Muscle layer of duodenum (tissue), 2 donors: ENCODE results near the gene FXYD5.
"Not testable (repeated sequence)": the region's sequence is repeated elsewhere in the genome, so short reads cannot be mapped to it uniquely, and the experiment has no call there.

Source experiments
- H3K27ac ChIP-seq: one replicate; pipeline ENCODE4 v1.7.0; 2013; ENCODE audit warnings: mild to moderate bottlenecking, low read length
- H3K27me3 ChIP-seq: one replicate; pipeline ENCODE4 v1.7.0; 2013; ENCODE audit warnings: low read depth, mild to moderate bottlenecking, control low read depth, low read length
- H3K36me3 ChIP-seq, 2 donors: one replicate each; pipeline ENCODE4 v1.7.0; 2013; ENCODE audit warnings: low read length in 2 of 2, control low read depth in 1 of 2, mild to moderate bottlenecking in 1 of 2; ENCODE audit not compliant: insufficient read depth in 2 of 2, control insufficient read depth in 1 of 2
- H3K4me1 ChIP-seq, 2 donors: one replicate each; pipeline ENCODE4 v1.7.0; 2013; ENCODE audit warnings: low read length in 2 of 2, mild to moderate bottlenecking in 2 of 2, control low read depth in 1 of 2, moderate library complexity in 1 of 2; ENCODE audit not compliant: insufficient read depth in 2 of 2, control insufficient read depth in 1 of 2
- H3K4me3 ChIP-seq, 2 donors: one replicate each; pipeline ENCODE4 v1.7.0; 2013; ENCODE audit warnings: low read length in 2 of 2, low read depth in 1 of 2, mild to moderate bottlenecking in 1 of 2
- H3K9me3 ChIP-seq, 2 donors: one replicate each; pipeline ENCODE4 v1.7.0; 2013; ENCODE audit warnings: low read length in 2 of 2, control low read depth in 1 of 2, mild to moderate bottlenecking in 1 of 2; ENCODE audit not compliant: control insufficient read depth in 1 of 2
- donor health status: healthy.

Gene FXYD5

GRCh38 chr19:35174226-35174625 is 19.7 kb downstream of the FXYD5 start:
- Histone ChIP-seq H3K27me3 (no peaks in the 10 kb centered on the region), H3K9me3 (no peaks in the 10 kb centered on the region), H3K36me3 (no peaks in the 10 kb centered on the region), H3K27ac (no peak overlapping the region), H3K4me3 (no peak overlapping the region), H3K4me1 (no peaks in the 10 kb centered on the region)

DNA sequence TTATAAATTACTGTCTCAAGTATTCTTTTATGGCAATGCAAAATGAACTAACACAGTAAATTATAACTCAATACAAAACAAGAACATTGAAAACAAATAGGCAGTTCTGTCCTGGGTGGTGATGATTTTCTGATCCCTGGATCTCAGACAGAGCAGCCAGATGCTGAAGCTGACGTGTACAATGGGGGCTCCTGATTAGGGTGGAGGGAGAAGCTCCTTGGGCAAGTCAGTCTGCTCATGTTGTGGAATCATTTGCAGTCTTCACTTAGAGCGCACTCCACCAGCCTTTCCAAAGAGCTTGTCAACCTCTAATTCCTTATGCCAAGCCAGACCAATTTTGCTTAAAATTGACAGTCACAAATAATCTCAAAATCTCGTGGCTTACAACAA is 21.6 kb downstream of the FXYD5 start:
- Histone ChIP-seq H3K4me3 (no peak overlapping the region), H3K27me3 (no peaks in the 10 kb centered on the region), H3K4me1 (no peaks in the 10 kb centered on the region), H3K9me3 (no peaks in the 10 kb centered on the region), H3K36me3 (no peaks in the 10 kb centered on the region), H3K27ac (no peak overlapping the region)

- Histone ChIP-seq H3K36me3 (no peaks in the 10 kb centered on the region), H3K27me3 (no peaks in the 10 kb centered on the region), H3K4me3 (no peak overlapping the region), H3K9me3 (no peaks in the 10 kb centered on the region), H3K27ac (no peak overlapping the region), H3K4me1 (no peaks in the 10 kb centered on the region)
Measured at GRCh38 chr19:35177377-35178274, 23.1 kb downstream of the FXYD5 start.

DNA sequence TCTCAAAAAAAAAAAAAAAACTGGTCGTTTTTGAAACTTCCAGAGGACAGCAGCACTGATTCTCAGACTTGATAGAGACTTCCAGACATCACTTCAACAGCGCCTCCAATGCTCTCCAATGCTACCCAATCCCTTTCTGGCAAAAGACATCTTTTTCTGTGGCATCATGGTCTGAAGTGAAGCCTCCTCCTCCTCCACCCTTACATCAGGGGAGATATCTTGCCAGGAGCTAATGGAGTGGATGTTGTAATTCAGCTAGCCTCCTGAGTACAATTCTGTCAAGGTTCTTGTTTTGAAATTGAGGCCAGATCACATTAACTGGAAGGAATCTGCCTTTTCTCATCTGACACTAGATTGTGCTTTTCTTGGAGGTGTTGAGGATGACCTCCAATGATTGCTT is 24.2 kb downstream of the FXYD5 start:
- Histone ChIP-seq H3K9me3 (peaks cover 0 to 3% of the 10 kb centered on the region in 2 donors), H3K27me3 (no peaks in the 10 kb centered on the region), H3K36me3 (no peaks in the 10 kb centered on the region), H3K27ac (no peak overlapping the region), H3K4me1 (no peaks in the 10 kb centered on the region), H3K4me3 (no peak overlapping the region)

GRCh38 chr19:35179830-35180229 is 25.3 kb downstream of the FXYD5 start:
- H3K36me3 ChIP-seq: no peaks in the 10 kb centered on the region
- H3K27ac ChIP-seq: no peak overlapping the region
- no peaks in the 10 kb centered on the region for H3K27me3 ChIP-seq
- H3K4me1 ChIP-seq: no peaks in the 10 kb centered on the region
- no peak overlapping the region for H3K4me3 ChIP-seq
- peaks cover 0 to 3% of the 10 kb centered on the region in 2 donors for H3K9me3 ChIP-seq

DNA sequence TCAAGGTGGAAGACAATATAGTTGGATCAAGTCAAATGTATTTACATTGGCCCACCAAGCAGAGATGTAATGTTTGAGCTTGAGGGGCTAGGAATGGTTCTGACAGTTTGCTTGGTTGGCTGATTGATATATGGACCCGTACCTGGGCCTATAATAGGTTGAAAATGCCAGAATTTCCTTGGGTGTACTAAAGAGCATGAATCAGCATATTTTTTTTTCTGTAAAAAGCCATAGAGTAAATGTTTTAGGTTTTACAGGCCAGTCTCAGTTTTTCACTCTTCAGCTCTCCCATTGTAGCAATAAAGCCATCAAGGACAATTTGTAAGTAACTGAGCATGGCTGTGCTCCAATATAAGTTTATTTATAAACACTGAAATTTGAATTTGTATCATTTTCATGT is 26.9 kb downstream of the FXYD5 start:
- Histone ChIP-seq H3K9me3 (peaks cover 0 to 3% of the 10 kb centered on the region in 2 donors), H3K27ac (no peak overlapping the region), H3K27me3 (no peaks in the 10 kb centered on the region), H3K4me1 (no peaks in the 10 kb centered on the region), H3K4me3 (no peak overlapping the region), H3K36me3 (no peaks in the 10 kb centered on the region)

- H3K9me3 ChIP-seq: peaks cover 0 to 3% of the 10 kb centered on the region in 2 donors
Measured at GRCh38 chr19:35184267-35184666, 29.7 kb downstream of the FXYD5 start.

DNA sequence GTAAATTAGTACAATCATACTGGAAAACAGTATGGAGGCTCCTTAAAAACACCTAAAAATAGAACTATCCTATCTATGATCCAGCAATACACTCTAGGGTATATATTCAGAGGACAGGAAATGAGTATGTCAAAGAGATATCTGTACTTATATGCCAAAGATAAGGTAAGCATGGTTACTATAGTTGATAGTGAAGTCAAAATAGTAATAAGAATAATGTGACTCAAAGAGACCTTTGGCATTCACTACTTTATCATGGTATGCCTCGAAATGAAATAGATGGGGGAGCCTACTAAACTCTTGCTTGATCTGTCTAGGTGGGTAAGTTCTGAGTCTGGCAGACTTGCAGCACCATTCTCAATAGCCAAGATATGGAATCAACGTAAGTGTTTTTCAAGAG is 30.3 kb downstream of the FXYD5 start:
- Histone ChIP-seq H3K36me3 (no peaks in the 10 kb centered on the region), H3K9me3 (peaks cover 0 to 3% of the 10 kb centered on the region in 2 donors), H3K27me3 (no peaks in the 10 kb centered on the region), H3K4me3 (no peak overlapping the region), H3K27ac (no peak overlapping the region), H3K4me1 (no peaks in the 10 kb centered on the region)

More at GRCh38 chr19:35184267-35184666, 29.7 kb downstream of the FXYD5 start:
- Histone ChIP-seq H3K36me3 (no peaks in the 10 kb centered on the region), H3K4me1 (no peaks in the 10 kb centered on the region), H3K27me3 (no peaks in the 10 kb centered on the region), H3K4me3 (no peak overlapping the region), H3K27ac (no peak overlapping the region)

GRCh38 chr19:35194012-35194984 is 39.8 kb downstream of the FXYD5 start:
- Histone ChIP-seq H3K4me3 (no peak overlapping the region), H3K36me3 (no peaks in the 10 kb centered on the region), H3K9me3 (peaks cover 0 to 3% of the 10 kb centered on the region in 2 donors), H3K27me3 (no peaks in the 10 kb centered on the region), H3K4me1 (no peaks in the 10 kb centered on the region), H3K27ac (no peak overlapping the region)

DNA sequence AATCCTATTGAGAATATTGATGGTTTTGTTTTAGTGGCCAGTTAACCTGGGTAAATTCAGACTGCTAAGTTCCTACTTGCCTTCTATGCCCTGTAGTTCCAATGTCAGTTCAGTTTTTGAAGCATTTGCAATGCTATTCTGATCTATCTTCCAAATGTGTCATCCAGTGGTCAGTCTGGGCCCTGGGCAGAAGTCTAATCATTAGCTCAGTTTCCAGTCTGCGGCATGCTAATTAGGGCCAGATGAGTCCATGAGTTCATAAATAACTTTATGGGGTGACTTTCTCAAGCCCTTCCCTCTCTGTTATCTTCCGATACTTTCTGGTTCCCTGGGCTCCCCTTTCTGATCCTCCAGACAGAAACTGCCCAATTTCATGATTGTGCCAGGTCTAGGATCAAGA is 41.3 kb downstream of the FXYD5 start:
- peaks cover 0 to 3% of the 10 kb centered on the region in 2 donors for H3K9me3 ChIP-seq
- H3K27me3 ChIP-seq: no peaks in the 10 kb centered on the region
- no peaks in the 10 kb centered on the region for H3K4me1 ChIP-seq
- no peak overlapping the region for H3K27ac ChIP-seq
- H3K4me3 ChIP-seq: no peak overlapping the region
- no peaks in the 10 kb centered on the region for H3K36me3 ChIP-seq

DNA sequence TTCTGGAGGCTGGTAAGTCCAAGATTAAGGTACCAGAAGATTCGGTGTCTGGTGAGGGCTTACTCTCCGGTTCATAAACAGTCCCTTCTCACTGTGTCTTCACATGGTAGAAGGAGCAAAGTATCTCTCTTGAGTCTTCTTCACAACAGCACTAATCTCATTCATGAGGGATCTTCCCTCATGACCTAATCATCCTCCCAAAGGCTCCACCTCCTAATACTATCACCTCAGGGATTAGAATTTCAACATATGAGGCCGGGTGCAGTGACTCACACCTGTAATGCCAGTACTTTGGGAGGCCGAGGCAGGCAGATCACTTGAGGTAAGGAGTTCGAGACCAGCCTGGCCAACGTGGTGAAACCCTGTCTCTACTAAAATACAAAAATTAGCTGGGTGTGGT is 42.3 kb downstream of the FXYD5 start:
- not testable (repeated sequence) for H3K36me3 ChIP-seq, H3K9me3 ChIP-seq, H3K27ac ChIP-seq, H3K27me3 ChIP-seq, H3K4me3 ChIP-seq, H3K4me1 ChIP-seq
